Retinal pigment epithelial cell (primary cell): ENCODE results near the gene WWOX.
A peak's percentile ranks its signal among the peaks of the same experiment; 100 is the strongest.

Source experiments
- DNase-seq: peaks from one replicate; pipeline ENCODE4 v3.0.0-alpha.2; 2010; ENCODE audit warnings: low read depth
- H3K4me3 ChIP-seq: 2 replicates; pipeline ENCODE4 v1.5.1; 2011; ENCODE audit warnings: mild to moderate bottlenecking, low read length, control low read depth, moderate library complexity
- TF ChIP-seq, protein P1 (sequence below): conservative IDR thresholded peaks from 2 replicates; pipeline ENCODE4 v1.5.1; 2011; ENCODE audit warnings: low read depth, low read length, control low read depth, inconsistent platforms

The WWOX gene

DNA sequence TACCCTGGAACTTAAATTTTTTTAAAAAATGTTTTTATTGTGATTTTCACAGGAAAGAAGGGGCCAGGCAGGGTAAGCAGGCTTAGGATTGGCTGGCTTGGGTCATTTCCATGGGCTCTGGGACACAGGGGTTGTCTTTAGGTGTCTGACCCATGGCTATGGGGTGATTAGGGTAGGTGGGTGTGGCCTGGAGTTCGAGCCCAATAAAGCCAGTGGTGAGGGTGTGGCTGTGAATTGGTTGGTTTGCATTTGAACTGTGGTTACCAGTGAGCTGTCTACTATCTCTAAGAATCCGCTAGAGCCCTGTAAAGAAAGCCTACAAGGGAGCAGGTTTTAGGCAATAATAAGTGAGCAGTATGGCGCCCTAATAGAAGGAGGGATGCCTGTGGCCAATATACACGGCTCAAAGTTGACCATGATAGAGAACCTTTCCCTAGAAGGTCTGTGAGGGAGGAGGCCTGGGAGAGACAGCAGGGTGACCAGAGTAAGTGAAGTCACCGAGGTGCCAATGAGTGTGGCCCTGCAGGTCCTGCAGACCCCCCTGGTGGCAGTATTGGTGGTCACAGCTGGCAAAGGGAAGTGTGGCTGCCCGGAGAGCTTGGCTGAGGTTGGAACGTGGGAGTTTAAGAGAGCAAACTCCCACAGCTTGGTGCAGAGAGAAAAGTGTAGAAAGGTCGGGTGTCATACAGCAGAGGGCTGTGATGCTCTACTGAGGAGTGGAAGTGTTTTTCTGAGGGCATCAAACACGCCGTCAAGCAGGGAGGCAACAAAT is 454.0 kb downstream of the WWOX start:
- TF ChIP-seq, protein P1, sequence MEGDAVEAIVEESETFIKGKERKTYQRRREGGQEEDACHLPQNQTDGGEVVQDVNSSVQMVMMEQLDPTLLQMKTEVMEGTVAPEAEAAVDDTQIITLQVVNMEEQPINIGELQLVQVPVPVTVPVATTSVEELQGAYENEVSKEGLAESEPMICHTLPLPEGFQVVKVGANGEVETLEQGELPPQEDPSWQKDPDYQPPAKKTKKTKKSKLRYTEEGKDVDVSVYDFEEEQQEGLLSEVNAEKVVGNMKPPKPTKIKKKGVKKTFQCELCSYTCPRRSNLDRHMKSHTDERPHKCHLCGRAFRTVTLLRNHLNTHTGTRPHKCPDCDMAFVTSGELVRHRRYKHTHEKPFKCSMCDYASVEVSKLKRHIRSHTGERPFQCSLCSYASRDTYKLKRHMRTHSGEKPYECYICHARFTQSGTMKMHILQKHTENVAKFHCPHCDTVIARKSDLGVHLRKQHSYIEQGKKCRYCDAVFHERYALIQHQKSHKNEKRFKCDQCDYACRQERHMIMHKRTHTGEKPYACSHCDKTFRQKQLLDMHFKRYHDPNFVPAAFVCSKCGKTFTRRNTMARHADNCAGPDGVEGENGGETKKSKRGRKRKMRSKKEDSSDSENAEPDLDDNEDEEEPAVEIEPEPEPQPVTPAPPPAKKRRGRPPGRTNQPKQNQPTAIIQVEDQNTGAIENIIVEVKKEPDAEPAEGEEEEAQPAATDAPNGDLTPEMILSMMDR = no peak
- DNase-seq = no peak
- no peak overlapping the region for H3K4me3 ChIP-seq

DNA sequence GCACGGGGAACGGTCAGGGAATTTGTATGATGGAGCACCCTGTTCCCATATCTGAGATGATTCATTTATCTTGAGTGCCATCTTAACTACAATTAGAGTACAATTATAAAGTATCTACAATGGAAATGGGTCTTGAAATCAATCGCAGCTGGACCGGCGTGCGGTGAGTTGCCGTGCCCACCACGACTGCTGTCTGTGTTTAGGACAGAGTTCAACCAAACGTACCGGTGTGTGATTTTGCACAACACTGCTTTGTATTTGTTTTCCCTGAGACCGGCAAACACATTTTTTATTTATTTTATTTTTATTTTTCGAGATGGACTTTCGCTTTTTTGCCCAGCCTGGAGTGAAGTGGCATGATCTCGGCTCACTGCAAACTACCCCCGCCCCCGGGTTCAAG is 457.0 kb downstream of the WWOX start:
- DNase-seq = no peak
- TF ChIP-seq, protein P1 = no peak
- no peak overlapping the region for H3K4me3 ChIP-seq

DNA sequence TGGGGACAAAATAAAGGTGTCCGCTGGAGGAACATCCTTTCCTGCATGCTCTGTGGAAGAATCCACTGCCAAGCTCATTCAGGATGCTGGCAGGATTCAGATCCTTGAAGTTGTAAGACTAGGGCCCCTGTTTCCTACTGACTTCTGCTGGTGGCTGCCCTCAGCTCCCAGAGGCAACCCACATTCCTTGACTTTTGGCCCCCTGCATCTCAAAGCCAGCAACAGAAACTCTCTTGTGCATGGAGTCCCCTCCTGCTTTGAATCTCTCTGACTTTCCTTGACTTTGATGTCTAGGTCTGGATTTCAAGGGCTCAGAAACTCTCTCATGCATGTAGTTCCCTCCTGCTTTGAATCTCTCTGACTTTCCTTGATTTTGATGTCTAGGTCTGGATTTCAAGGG is 461.5 kb downstream of the WWOX start:
- TF ChIP-seq, protein P1 = no peak
- H3K4me3 ChIP-seq = no peak overlapping the region

DNA sequence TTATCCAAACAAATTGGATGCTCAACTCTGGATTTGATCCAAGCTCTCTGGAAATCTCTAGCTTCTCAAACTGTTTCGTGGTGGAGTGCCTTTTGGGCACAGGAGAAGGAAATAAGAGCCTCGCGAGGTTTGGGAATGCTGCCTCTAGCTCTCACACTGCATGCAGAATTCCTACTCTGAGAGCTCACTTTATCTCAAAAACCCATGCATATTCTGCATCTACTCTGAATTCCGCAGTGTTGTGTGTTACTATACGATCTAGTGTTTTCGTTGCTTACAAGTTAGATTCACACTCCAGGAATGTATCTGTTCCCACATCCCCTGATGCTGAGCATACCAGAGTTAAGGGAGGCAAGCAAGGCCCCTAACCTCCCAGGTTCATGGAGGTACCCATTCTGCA is 462.7 kb downstream of the WWOX start:
- DNase-seq = no peak
- H3K4me3 ChIP-seq = no peak overlapping the region
- TF ChIP-seq, protein P1 = no peak

More for the DNA sequence above, 461.5 kb downstream of the WWOX start:
- no peak for DNase-seq

DNA sequence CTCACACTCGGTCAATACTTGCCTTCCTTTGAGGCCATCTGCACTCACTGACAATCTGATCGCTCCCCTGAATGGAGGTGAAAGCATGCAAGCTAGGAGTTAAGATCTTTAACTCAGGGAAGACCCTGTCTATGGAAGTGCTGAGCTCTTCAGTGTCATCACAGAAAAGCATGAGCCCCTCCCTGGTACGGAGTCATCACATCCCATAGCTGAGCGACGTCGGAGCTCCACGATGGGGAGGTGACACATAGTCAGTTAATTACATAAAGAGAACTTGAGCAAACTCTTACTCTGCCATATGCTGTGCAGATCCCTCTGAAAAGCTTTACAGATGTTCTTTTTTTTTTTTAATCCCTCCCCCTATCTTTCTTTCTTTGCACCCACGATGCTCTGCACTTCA is 463.2 kb downstream of the WWOX start:
- H3K4me3 ChIP-seq = no peak overlapping the region
- TF ChIP-seq, protein P1 = no peak
- DNase-seq = no peak

DNA sequence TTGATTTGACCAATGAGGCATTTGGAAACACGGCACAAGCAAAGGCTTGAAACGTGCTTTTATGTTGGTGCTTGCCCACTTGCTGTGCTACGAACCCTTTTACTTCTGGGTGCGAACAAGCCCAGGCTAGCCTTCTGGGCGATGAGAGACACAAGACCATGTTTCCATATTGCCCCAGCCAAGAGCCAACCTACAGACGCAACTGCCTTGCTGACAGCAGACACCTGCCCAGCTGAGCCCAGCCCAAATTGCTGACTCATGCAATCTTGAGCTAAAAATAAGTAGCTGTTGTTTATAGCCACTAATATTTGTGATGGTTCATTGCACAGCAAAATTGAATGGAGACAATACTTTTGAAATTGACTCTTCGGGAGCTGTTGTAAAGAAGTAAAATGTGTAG is 464.5 kb downstream of the WWOX start:
- no peak overlapping the region for H3K4me3 ChIP-seq
- DNase-seq = peak; percentile 6
- TF ChIP-seq, protein P1 = no peak

DNA sequence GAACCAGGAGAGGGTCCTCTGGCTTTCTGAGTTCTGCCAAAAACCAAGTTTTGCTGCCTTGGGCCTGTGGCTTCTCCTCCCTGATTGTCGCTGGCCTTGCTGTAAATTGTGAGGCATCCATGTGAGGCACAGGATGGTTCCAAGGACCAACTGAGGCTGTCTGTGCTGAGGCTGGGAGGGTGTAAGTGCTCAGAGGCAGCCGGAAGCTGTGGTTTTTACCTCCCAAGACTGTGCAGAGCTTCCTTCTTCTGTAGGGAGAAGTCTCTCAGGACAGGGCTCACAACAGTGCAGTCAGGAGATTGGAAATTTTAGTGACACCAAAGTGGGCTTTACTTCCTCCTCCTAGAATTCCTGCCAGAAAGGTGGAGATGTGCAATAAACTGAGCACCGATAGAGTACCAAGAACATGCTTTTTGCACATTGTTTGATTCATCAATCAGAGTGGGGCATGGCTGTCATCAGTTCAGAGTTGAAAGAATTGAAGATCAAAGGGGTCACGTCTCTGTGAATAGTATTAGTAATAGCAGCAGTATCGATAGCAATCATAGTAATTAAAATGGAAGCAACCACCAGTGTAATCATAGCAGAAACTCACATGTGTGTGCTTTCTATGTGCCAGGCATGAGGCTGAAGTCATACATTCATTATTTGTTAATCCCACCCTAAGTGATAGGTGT is 467.1 kb downstream of the WWOX start:
- no peak overlapping the region for H3K4me3 ChIP-seq
- DNase-seq = no peak
- TF ChIP-seq, protein P1 = no peak
